SK-N-SH treated with all-trans-retinoic acid at 6 μM for 48 hours (cell line): ENCODE results near the gene OR4D1.

ENCODE experiments used
- ATAC-seq: fragments of 200-7000 bp; cut with Tn5 transposase; 3 replicates; pipeline ENCODE4 v1.9.1; 2020; ENCODE audit warnings: mild to moderate bottlenecking, moderate library complexity
- ARNTL ChIP-seq: fragments of 450-650 bp; formaldehyde crosslinking; IDR thresholded peaks from 2 replicates; pipeline ENCODE4 v1.5.0; 2020; ENCODE audit warnings: low read depth, mild to moderate bottlenecking, moderate library complexity, borderline replicate concordance
- BACH2 ChIP-seq: fragments of 250-450 bp; sonication (Bioruptor Pico); IDR thresholded peaks from 2 replicates; pipeline ENCODE4 v1.9.0; 2021; ENCODE audit warnings: mild to moderate bottlenecking, borderline replicate concordance
- CREB5 ChIP-seq: fragments of 250-450 bp; sonication (Bioruptor Pico); IDR thresholded peaks from 2 replicates; pipeline ENCODE4 v1.5.1; 2020; ENCODE audit warnings: low read depth, mild to moderate bottlenecking, moderate library complexity
- CSDC2 ChIP-seq: fragments of 250-450 bp; sonication (Bioruptor Pico); IDR thresholded peaks from 2 replicates; pipeline ENCODE4 v1.5.0; 2020; ENCODE audit warnings: mild to moderate bottlenecking, moderate library complexity
- CSRNP3 ChIP-seq: fragments of 250-450 bp; sonication (Bioruptor Pico); IDR thresholded peaks from 2 replicates; pipeline ENCODE4 v1.5.1; 2021; ENCODE audit warnings: mild to moderate bottlenecking, moderate library complexity
- ESRRG ChIP-seq: fragments of 250-450 bp; sonication (Bioruptor Pico); IDR thresholded peaks from 2 replicates; pipeline ENCODE4 v1.6.1; 2021; ENCODE audit warnings: mild to moderate bottlenecking
- GLIS3 ChIP-seq: fragments of 250-450 bp; sonication (Bioruptor Pico); IDR thresholded peaks from 2 replicates; pipeline ENCODE4 v1.5.0; 2020; ENCODE audit warnings: mild to moderate bottlenecking, moderate library complexity
- ISL1 ChIP-seq: fragments of 250-450 bp; sonication (Bioruptor Pico); IDR thresholded peaks from 2 replicates; pipeline ENCODE4 v2.1.2; 2022; ENCODE audit warnings: mild to moderate bottlenecking, moderate library complexity
- OSR1 ChIP-seq: fragments of 250-450 bp; sonication (Bioruptor Pico); IDR thresholded peaks from 2 replicates; pipeline ENCODE4 v1.8.0; 2022; ENCODE audit warnings: moderate library complexity, mild to moderate bottlenecking, inconsistent platforms
- PATZ1 ChIP-seq: fragments of 250-450 bp; sonication (Bioruptor Pico); IDR thresholded peaks from 2 replicates; pipeline ENCODE4 v1.8.0; 2020; ENCODE audit warnings: mild to moderate bottlenecking, moderate library complexity, borderline replicate concordance
- POU6F1 ChIP-seq: fragments of 250-450 bp; sonication (Bioruptor Pico); IDR thresholded peaks from 2 replicates; pipeline ENCODE4 v1.8.0; 2021; ENCODE audit warnings: low read depth, mild to moderate bottlenecking, moderate library complexity, borderline replicate concordance
- PPARA ChIP-seq: fragments of 250-450 bp; sonication (Bioruptor Pico); IDR thresholded peaks from 2 replicates; pipeline ENCODE4 v1.5.0; 2020; ENCODE audit warnings: mild to moderate bottlenecking, borderline replicate concordance
- RARB ChIP-seq: fragments of 250-450 bp; sonication (Bioruptor Pico); IDR thresholded peaks from 2 replicates; pipeline ENCODE4 v1.8.0; 2021; ENCODE audit warnings: mild to moderate bottlenecking, moderate library complexity
- SNAI2 ChIP-seq: fragments of 250-450 bp; sonication (Bioruptor Pico); IDR thresholded peaks from 2 replicates; pipeline ENCODE4 v1.5.0; 2020; ENCODE audit warnings: mild to moderate bottlenecking, moderate library complexity
- TCF4 ChIP-seq: fragments of 250-450 bp; sonication (Bioruptor Pico); IDR thresholded peaks from 2 replicates; pipeline ENCODE4 v1.8.0; 2021; ENCODE audit warnings: mild to moderate bottlenecking, moderate library complexity, borderline replicate concordance
- TOX ChIP-seq: fragments of 250-450 bp; sonication (Bioruptor Pico); IDR thresholded peaks from 2 replicates; pipeline ENCODE4 v1.8.0; 2021; ENCODE audit warnings: mild to moderate bottlenecking, moderate library complexity, borderline replicate concordance
- TSHZ2 ChIP-seq: fragments of 250-450 bp; sonication (Bioruptor Pico); IDR thresholded peaks from 2 replicates; pipeline ENCODE4 v1.5.0; 2020; ENCODE audit warnings: mild to moderate bottlenecking, moderate library complexity
- ZC3H10 ChIP-seq: fragments of 250-450 bp; sonication (Bioruptor Pico); IDR thresholded peaks from 2 replicates; pipeline ENCODE4 v1.5.1; 2021; ENCODE audit warnings: mild to moderate bottlenecking, moderate library complexity
- ZFP3 ChIP-seq: fragments of 250-450 bp; sonication (Bioruptor Pico); IDR thresholded peaks from 2 replicates; pipeline ENCODE4 v1.5.0; 2020; ENCODE audit warnings: mild to moderate bottlenecking, moderate library complexity
- ZFP30 ChIP-seq: fragments of 450-650 bp; formaldehyde crosslinking; IDR thresholded peaks from 2 replicates; pipeline ENCODE4 v1.5.0; 2022; ENCODE audit warnings: mild to moderate bottlenecking, moderate library complexity
- ZNF565 ChIP-seq: fragments of 450-650 bp; formaldehyde crosslinking; conservative IDR thresholded peaks from 2 replicates; pipeline ENCODE4 v1.5.0; 2020; ENCODE audit warnings: low read depth, mild to moderate bottlenecking, moderate library complexity
- ZNF70 ChIP-seq: fragments of 450-650 bp; formaldehyde crosslinking; IDR thresholded peaks from 2 replicates; pipeline ENCODE4 v1.5.0; 2020; ENCODE audit warnings: mild to moderate bottlenecking, moderate library complexity
- ZNF8 ChIP-seq: fragments of 450-650 bp; formaldehyde crosslinking; IDR thresholded peaks from 2 replicates; pipeline ENCODE4 v1.5.0; 2020; ENCODE audit warnings: mild to moderate bottlenecking, moderate library complexity

The OR4D1 gene

GRCh38 chr17:58195518-58196123 is 47.4 kb downstream of the OR4D1 start:
- TF ChIP-seq ZFP3 (CRISPR knock-in tag) (no peak), ZNF8 (CRISPR knock-in tag) (no peak), ZFP30 (no peak), GLIS3 (no peak), BACH2 (CRISPR knock-in tag) (no peak), OSR1 (CRISPR knock-in tag) (no peak), TOX (CRISPR knock-in tag) (no peak), CSDC2 (CRISPR knock-in tag) (no peak), ZNF565 (no peak)
- ATAC-seq, result no peak

GRCh38 chr17:58196610-58197009 is 48.4 kb downstream of the OR4D1 start:
- ATAC-seq, result no peak
- TF ChIP-seq ZNF8 (CRISPR knock-in tag) (no peak), PATZ1 (no peak), POU6F1 (CRISPR knock-in tag) (no peak), PPARA (CRISPR knock-in tag) (no peak), CSDC2 (CRISPR knock-in tag) (no peak), RARB (CRISPR knock-in tag) (no peak), CREB5 (CRISPR knock-in tag) (no peak), GLIS3 (no peak), BACH2 (CRISPR knock-in tag) (no peak), ZNF565 (no peak), OSR1 (CRISPR knock-in tag) (no peak)

GRCh38 chr17:58200024-58200633 is 51.9 kb downstream of the OR4D1 start:
- ATAC-seq, result peak; percentile 96
- TF ChIP-seq PPARA (CRISPR knock-in tag), result no peak
- no peak for TF ChIP-seq TOX (CRISPR knock-in tag)
- no peak for TF ChIP-seq TSHZ2 (CRISPR knock-in tag)
- no peak for TF ChIP-seq ZNF70 (CRISPR knock-in tag)
- no peak for TF ChIP-seq CSDC2 (CRISPR knock-in tag)
- no peak for TF ChIP-seq OSR1 (CRISPR knock-in tag)
- no peak for TF ChIP-seq TCF4 (CRISPR knock-in tag)
- no peak for TF ChIP-seq POU6F1 (CRISPR knock-in tag)
- TF ChIP-seq ESRRG, result no peak
- TF ChIP-seq RARB (CRISPR knock-in tag), result no peak
- no peak for TF ChIP-seq ARNTL (CRISPR knock-in tag)
- TF ChIP-seq ISL1 (CRISPR knock-in tag), result no peak
- no peak for TF ChIP-seq ZNF8 (CRISPR knock-in tag)
- TF ChIP-seq SNAI2 (CRISPR knock-in tag), result no peak
- no peak for TF ChIP-seq PATZ1
- no peak for TF ChIP-seq CSRNP3
- TF ChIP-seq ZC3H10 (CRISPR knock-in tag), result no peak
